GM12801 (cell line): ENCODE measurements around the gene PDZD2.

Experiments
- TF ChIP-seq, protein P1 (sequence below): IDR thresholded peaks from one replicate; pipeline ENCODE4 v1.5.1; 2011; ENCODE audit warnings: control low read depth; ENCODE audit not compliant: insufficient read length; ENCODE audit errors: extremely low read depth

PDZD2 gene

DNA sequence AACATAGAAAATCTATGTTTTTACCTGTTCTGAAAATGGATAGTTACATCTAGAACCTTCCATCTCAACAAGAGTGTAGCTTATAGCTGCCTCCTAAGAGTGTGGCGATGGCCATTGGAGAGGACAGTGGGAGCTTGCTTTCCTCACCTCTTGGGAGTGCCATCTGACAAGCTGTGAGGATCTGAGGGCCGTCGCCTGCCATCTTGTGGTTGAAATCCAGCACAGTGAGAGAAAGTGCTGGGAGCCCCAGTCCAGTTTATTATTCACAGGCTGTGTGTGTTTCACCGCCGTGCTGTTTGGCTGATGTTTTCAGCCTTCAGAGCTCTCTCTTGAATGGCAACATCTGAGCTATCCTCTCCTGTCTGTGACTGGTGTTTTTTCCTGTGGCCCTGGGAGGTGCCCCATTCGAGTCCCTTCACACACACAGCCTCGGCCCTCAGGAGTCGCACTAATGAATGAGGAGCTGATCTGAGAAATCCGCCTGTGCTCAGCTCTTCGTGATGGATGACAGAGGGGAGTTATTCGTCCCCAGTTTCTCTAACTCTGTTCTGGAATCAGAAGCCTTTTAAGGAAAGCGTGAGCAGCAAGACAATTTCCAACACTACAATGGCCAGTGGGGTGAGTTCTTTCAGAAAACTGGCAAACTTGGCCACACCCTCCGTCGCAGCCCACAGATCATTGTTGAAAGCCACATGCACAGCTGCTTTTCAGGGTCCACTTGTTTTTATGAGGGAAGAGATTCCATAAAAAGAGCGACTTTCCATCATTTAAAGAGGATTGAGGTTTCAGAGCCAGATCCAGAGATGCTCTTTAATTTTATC, 170.3 kb downstream of the PDZD2 start:
- TF ChIP-seq, protein P1, sequence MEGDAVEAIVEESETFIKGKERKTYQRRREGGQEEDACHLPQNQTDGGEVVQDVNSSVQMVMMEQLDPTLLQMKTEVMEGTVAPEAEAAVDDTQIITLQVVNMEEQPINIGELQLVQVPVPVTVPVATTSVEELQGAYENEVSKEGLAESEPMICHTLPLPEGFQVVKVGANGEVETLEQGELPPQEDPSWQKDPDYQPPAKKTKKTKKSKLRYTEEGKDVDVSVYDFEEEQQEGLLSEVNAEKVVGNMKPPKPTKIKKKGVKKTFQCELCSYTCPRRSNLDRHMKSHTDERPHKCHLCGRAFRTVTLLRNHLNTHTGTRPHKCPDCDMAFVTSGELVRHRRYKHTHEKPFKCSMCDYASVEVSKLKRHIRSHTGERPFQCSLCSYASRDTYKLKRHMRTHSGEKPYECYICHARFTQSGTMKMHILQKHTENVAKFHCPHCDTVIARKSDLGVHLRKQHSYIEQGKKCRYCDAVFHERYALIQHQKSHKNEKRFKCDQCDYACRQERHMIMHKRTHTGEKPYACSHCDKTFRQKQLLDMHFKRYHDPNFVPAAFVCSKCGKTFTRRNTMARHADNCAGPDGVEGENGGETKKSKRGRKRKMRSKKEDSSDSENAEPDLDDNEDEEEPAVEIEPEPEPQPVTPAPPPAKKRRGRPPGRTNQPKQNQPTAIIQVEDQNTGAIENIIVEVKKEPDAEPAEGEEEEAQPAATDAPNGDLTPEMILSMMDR = no peak

GRCh38 chr5:31811210-31811609, 172.3 kb downstream of the PDZD2 start:
- TF ChIP-seq, protein P1 = no peak

DNA sequence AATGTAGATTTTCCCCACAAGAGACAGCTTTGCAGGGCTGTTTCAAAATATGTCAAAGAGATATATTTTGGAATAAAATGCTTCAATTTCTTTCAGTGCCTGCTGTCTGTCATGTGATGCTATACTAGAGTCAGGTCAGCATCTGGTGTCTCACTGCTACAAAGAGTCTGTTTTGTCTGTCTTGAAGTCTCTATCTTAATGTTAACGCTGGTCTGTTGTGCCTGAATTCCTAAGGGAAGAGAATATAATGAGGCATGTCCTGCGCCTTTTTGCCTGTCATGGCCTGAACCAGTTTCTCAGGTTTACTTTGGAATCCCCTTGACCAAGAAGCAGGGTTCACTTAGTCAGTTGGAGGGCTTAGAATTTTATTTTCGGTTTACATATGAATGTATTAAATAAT, 176.4 kb downstream of the PDZD2 start:
- TF ChIP-seq, protein P1 = no peak

- TF ChIP-seq, protein P1 = no peak
Measured at GRCh38 chr5:31819926-31820516, 181.1 kb downstream of the PDZD2 start.

GRCh38 chr5:31823472-31823871, 184.5 kb downstream of the PDZD2 start:
- TF ChIP-seq, protein P1 = no peak

DNA sequence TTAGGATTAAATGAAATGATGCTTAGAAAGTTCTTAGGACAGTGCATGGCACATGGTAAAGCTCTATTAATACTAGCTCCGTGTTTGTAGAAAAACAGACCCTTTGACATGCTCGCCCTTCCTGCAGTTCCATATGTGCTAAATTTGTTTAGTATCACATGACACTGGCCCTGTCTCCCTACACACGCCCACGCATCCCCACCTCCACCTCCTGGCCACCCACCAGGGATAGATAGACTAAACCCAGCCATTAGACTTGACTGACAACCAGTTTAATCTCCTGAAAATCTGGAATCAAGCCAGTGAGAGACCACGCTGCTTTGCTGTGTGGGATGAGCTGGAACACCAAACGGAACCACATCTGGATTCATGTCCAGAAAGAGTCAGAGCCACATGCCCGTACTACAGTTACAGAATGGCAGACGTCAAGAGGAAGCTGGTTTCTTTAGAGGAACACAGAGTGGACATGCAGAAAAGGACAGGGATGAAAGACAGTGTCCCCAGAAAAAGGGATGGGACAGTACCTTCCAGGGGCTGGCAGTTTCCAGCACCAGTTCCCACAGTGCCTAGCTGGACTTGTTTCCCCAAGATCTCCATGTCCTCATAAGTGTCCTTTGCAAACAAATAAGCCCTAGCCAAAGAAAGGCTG, 186.1 kb downstream of the PDZD2 start:
- TF ChIP-seq, protein P1 = no peak

- TF ChIP-seq, protein P1 = no peak
Measured at GRCh38 chr5:31825518-31826068, 186.7 kb downstream of the PDZD2 start.
